NCI-H510A (cell line): ENCODE results near the gene ATP13A1.
A peak's percentile ranks its signal among the peaks of the same experiment; 100 is the strongest.
"Not testable (repeated sequence)": the region's sequence is repeated elsewhere in the genome, so short reads cannot be mapped to it uniquely, and the experiment has no call there.

ENCODE experiments used
- DNase-seq: peaks from one replicate; lab custom pipeline; 2025; lab: John Stamatoyannopoulos, UW

Gene ATP13A1

GRCh38 chr19:19663256-19664120 lies at the start of gene ATP13A1:
Gene ATP13A1, minus strand, starts transcription at chr19:19663676. Its CDS starts 10 bp downstream, at chr19:19663666.
- peak; percentile 97 for DNase-seq

GRCh38 chr19:19711934-19712828 lies 48.7 kb upstream of the ATP13A1 start:
- DNase-seq, result no peak

GRCh38 chr19:19711306-19711933 lies 47.9 kb upstream of the ATP13A1 start:
- DNase-seq, result no peak

GRCh38 chr19:19710506-19710905 lies 47.0 kb upstream of the ATP13A1 start:
- DNase-seq, result no peak

- DNase-seq, result no peak
Measured at GRCh38 chr19:19704836-19705235, 41.4 kb upstream of the ATP13A1 start.

GRCh38 chr19:19700493-19700892 lies 37.0 kb upstream of the ATP13A1 start:
- not testable (repeated sequence) for DNase-seq

- DNase-seq, result no peak
Measured at GRCh38 chr19:19697589-19697988, 34.1 kb upstream of the ATP13A1 start.

GRCh38 chr19:19696386-19696785 lies 32.9 kb upstream of the ATP13A1 start:
- no peak for DNase-seq

GRCh38 chr19:19691683-19692082 lies 28.2 kb upstream of the ATP13A1 start:
- DNase-seq, result no peak

GRCh38 chr19:19689023-19689422 lies 25.5 kb upstream of the ATP13A1 start:
- not testable (repeated sequence) for DNase-seq

- no peak for DNase-seq
Measured at GRCh38 chr19:19687090-19687489, 23.6 kb upstream of the ATP13A1 start.

- no peak for DNase-seq
Measured at GRCh38 chr19:19686580-19686979, 23.1 kb upstream of the ATP13A1 start.

- not testable (repeated sequence) for DNase-seq
Measured at GRCh38 chr19:19686119-19686518, 22.6 kb upstream of the ATP13A1 start.

- no peak for DNase-seq
Measured at GRCh38 chr19:19679176-19680073, 15.9 kb upstream of the ATP13A1 start.

- DNase-seq, result no peak
Measured at GRCh38 chr19:19677579-19677978, 14.1 kb upstream of the ATP13A1 start.

- no peak for DNase-seq
Measured at GRCh38 chr19:19674315-19674714, 10.8 kb upstream of the ATP13A1 start.

- no peak for DNase-seq
Measured at GRCh38 chr19:19672816-19673215, 9.3 kb upstream of the ATP13A1 start.

GRCh38 chr19:19670070-19670551 lies 6.6 kb upstream of the ATP13A1 start:
- no peak for DNase-seq

- DNase-seq, result peak; percentile 92
Measured at GRCh38 chr19:19668230-19669012, 4.9 kb upstream of the ATP13A1 start, which contains the start of gene ZNF101. Gene ZNF101, plus strand, starts transcription at chr19:19668839. Its CDS starts 125 bp downstream, at chr19:19668964.

GRCh38 chr19:19665420-19665948 lies 2.0 kb upstream of the ATP13A1 start:
- DNase-seq, result not testable (repeated sequence)
